Measurements from ENCODE around the gene NOS1AP.

NOS1AP gene

DNA sequence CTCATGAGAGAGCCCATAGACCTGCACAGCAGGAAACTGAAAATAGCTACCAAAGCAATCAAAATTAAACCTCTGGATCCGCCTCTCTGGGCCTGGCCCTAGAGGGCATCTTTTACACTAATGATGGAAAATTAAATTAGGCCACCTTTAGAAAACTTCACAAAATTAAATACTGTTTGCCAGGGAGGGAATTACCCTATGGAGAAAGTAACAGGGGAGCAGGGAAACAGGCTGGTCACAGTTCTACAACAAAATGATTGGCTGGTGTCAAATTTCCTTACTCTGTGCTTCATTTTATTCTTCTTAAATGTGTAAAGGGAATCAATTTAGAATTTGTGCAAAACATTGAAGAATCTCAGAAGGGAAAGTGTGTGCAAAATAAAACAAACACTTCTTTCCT lies 244.7 kb downstream of the NOS1AP start:
- H3K9me3 ChIP-seq: no peaks in the 10 kb centered on the region
- H3K36me3 ChIP-seq: no peaks in the 10 kb centered on the region
- no peak for DNase-seq
- intact Hi-C loops (cut with DNase I; ENCODE audit: low total_unique reads): no loop called here
- no peak for TF ChIP-seq CTCF (IDR thresholded peaks at IDR 0.05)
- H3K4me3 ChIP-seq: no peak overlapping the region
- H3K27ac ChIP-seq: no peak overlapping the region
- peaks cover 0 to 1% of the 10 kb centered on the region in 2 donors for H3K27me3 ChIP-seq
- no peaks in the 10 kb centered on the region for H3K4me1 ChIP-seq

DNA sequence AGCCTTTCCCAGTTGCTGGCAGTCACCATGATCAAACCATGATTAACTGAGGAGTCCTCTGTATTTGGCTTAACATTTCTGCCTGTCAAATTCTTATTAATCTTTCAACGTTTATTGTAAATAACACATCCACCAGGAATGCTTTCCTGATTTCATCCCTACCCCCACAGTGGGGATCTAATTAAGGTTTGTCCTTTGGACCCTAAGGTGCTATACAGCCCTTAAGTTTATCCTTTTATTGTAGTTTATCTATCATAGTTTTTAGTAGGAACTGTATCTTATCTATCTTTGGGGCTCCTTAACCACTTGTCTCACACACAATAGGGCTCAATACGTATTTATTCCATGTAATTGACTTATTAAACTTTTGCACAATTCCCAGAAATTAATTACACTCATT lies 246.2 kb downstream of the NOS1AP start:
- no peak for TF ChIP-seq CTCF (IDR thresholded peaks at IDR 0.05)
- H3K4me1 ChIP-seq: no peaks in the 10 kb centered on the region
- no peak overlapping the region for H3K27ac ChIP-seq
- H3K27me3 ChIP-seq: peaks cover 0 to 4% of the 10 kb centered on the region in 2 donors
- H3K36me3 ChIP-seq: no peaks in the 10 kb centered on the region
- no peak overlapping the region for H3K4me3 ChIP-seq
- H3K9me3 ChIP-seq: no peaks in the 10 kb centered on the region
- DNase-seq: no peak
- intact Hi-C loops (cut with DNase I; ENCODE audit: low total_unique reads): no loop called here

DNA sequence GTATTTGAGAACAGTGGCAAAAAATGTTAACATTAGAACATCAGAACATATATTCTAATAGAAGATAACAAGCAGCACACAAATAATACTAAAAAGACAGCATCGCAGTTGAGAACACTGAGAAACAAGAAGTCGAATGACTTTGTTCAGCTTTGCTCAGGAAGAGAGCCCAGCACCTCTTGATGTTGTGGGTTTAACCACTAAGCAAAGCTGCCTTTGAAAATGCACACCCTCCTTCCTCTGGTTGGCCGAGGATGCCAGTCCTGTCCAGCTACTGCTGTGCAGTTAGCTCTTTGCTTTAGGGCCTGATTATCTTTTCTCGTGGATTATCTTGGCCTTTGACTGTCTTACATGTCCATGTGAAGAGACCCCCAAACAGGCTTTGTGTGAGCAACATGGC lies 246.7 kb downstream of the NOS1AP start:
- Histone ChIP-seq H3K4me1 (no peaks in the 10 kb centered on the region), H3K36me3 (no peaks in the 10 kb centered on the region), H3K9me3 (no peaks in the 10 kb centered on the region), H3K4me3 (no peak overlapping the region), H3K27ac (no peak overlapping the region), H3K27me3 (peaks cover 0 to 4% of the 10 kb centered on the region in 2 donors)
- intact Hi-C loops (cut with DNase I; ENCODE audit: low total_unique reads): no loop called here
- no peak for DNase-seq
- TF ChIP-seq CTCF (IDR thresholded peaks at IDR 0.05): no peak

GRCh38 chr1:162317621-162318020 lies 248.1 kb downstream of the NOS1AP start:
- Histone ChIP-seq H3K9me3 (no peaks in the 10 kb centered on the region), H3K4me3 (no peak overlapping the region), H3K4me1 (no peaks in the 10 kb centered on the region), H3K36me3 (no peaks in the 10 kb centered on the region), H3K27ac (no peak overlapping the region), H3K27me3 (peaks cover 0 to 4% of the 10 kb centered on the region in 2 donors)
- no peak for TF ChIP-seq CTCF (IDR thresholded peaks at IDR 0.05)
- no peak for DNase-seq
- intact Hi-C loops (cut with DNase I; ENCODE audit: low total_unique reads): no loop called here

GRCh38 chr1:162319493-162320175 lies 250.1 kb downstream of the NOS1AP start:
- no peak overlapping the region for H3K27ac ChIP-seq
- H3K36me3 ChIP-seq: no peaks in the 10 kb centered on the region
- no peaks in the 10 kb centered on the region for H3K9me3 ChIP-seq
- TF ChIP-seq CTCF (IDR thresholded peaks at IDR 0.05): no peak
- H3K27me3 ChIP-seq: peaks cover 0 to 4% of the 10 kb centered on the region in 2 donors
- H3K4me3 ChIP-seq: no peak overlapping the region
- no peak for DNase-seq
- intact Hi-C loops (cut with DNase I; ENCODE audit: low total_unique reads): no loop called here
- no peaks in the 10 kb centered on the region for H3K4me1 ChIP-seq

Data from tibial artery (tissue), 4 donors.